ENCODE results near the gene TTC34. TPM values are rescaled to one million over a fixed set of nuclear protein-coding genes. Genes with fewer than 3 reads are reported as not detected.
A peak's percentile ranks its signal among the peaks of the same experiment; 100 is the strongest.

Gene TTC34
- total RNA-seq, 1 experiment from 2014 or later = 0.61 TPM

DNA sequence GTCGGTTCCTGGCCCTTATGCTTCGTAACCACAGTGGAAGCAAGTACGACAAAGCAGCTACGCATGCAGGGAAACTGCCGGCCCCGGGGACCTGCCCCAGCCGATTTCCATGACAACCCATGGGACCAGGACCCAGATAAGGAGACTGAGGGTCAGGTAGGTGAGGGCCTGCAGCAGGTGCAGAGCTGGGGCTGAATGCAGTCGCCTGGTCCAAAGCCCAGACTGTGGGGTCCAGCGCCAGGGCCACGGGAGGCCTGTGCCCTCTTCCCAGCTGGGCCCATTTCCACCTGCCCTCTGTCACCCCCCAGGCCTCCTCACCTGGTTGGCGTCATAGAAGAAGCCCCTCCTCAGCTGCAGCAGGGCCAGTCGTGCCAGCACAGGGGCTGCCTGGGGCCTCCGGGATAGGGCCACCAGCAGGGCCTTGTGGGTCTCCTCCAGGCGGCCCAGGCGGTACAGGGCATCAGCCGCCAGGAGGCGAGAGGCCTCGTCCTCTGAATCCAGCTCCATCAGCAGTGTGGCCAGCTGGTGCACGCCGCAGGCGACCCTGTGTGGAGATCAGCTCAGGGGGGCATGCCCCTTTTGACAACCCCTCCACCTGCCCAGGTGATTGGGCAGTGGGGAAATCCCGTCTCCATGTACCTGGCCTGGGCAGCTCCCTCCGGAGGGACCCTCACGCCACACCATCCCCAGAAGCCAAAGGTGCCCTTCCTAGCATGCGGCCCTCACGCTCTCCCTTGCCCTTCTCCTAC, 14.2 kb downstream of the TTC34 start:
- Mint-ChIP-seq H3K36me3 (peaks cover 25% of the 10 kb centered on the region), H3K4me3 (no peak overlapping the region), H3K27me3 (ENCODE audit: low read depth) (peaks cover 10% of the 10 kb centered on the region), H3K27ac (no peak overlapping the region), H3K4me1 (peaks cover 9% of the 10 kb centered on the region), H3K9me3 (peaks cover 39% of the 10 kb centered on the region)
- TF ChIP-seq, protein P1, sequence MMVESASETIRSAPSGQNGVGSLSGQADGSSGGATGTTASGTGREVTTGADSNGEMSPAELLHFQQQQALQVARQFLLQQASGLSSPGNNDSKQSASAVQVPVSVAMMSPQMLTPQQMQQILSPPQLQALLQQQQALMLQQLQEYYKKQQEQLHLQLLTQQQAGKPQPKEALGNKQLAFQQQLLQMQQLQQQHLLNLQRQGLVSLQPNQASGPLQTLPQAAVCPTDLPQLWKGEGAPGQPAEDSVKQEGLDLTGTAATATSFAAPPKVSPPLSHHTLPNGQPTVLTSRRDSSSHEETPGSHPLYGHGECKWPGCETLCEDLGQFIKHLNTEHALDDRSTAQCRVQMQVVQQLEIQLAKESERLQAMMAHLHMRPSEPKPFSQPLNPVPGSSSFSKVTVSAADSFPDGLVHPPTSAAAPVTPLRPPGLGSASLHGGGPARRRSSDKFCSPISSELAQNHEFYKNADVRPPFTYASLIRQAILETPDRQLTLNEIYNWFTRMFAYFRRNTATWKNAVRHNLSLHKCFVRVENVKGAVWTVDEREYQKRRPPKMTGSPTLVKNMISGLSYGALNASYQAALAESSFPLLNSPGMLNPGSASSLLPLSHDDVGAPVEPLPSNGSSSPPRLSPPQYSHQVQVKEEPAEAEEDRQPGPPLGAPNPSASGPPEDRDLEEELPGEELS (CRISPR knock-in tag; IDR thresholded peaks at IDR 0.05) = no peak
- POLR2A ChIA-PET = no interaction called here
- ATAC-seq (no peak), DNase-seq (ENCODE audit: low spot score) (no peak)
- CTCF ChIA-PET = interaction anchor here (0.6 to 2.8 kb wide), 8 partner anchors 13 to 637 kb away, joined by 3 to 8 read pairs (median 4); partner anchors contain the start of gene TNFRSF14

DNA sequence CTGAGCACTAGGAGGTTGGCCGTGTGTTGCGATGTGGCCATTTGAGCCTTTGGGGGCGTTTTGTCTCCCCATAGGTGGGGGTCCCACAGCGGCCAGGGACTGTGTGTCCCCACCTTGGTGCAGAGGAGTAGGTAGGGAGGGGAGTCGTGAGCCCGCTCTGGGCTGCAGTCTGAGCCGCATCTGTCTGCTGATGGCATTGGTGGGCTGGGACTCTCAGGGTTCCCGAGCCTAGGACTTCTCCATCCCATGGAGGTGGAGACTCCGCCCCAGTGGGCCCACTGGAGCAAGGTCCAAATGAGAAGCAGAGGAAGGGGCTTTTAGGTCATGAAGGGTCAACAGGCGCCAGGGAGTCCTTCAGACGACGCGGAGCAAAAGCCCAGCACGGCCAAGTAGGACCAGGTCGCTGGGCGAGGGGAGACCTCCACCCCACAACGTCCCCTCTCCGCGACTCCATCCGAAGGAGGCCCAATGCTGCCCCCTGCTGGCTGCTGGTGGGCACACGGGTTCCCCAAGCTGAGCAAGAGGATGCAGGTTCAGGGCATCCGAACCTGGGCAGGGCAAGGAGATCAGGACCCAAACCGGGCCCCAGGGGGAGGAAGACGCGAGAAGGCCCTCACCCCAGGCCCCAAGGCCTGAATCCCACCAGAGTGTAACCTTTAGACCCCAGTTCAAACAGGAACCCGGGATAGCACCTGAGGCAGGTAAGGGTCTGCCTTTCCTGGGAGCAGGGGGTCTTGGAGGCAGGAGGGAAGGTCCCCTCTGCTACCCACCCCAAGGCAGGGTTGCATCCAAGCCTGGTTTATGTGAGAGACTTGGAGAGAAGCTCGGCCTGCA, 14.9 kb downstream of the TTC34 start:
- Mint-ChIP-seq H3K4me1 (peaks cover 9% of the 10 kb centered on the region), H3K9me3 (peaks cover 39% of the 10 kb centered on the region), H3K4me3 (no peak overlapping the region), H3K27me3 (ENCODE audit: low read depth) (peaks cover 10% of the 10 kb centered on the region), H3K36me3 (peaks cover 28% of the 10 kb centered on the region), H3K27ac (no peak overlapping the region)
- ATAC-seq (peak; percentile 77), DNase-seq (ENCODE audit: low spot score) (peak; percentile 79)
- TF ChIP-seq, protein P2, sequence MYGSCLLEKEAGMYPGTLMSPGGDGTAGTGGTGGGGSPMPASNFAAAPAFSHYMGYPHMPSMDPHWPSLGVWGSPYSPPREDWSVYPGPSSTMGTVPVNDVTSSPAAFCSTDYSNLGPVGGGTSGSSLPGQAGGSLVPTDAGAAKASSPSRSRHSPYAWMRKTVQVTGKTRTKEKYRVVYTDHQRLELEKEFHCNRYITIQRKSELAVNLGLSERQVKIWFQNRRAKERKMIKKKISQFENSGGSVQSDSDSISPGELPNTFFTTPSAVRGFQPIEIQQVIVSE (CRISPR knock-in tag; IDR thresholded peaks at IDR 0.05; ENCODE audit: borderline replicate concordance) = no peak
- TF ChIP-seq, protein P3, sequence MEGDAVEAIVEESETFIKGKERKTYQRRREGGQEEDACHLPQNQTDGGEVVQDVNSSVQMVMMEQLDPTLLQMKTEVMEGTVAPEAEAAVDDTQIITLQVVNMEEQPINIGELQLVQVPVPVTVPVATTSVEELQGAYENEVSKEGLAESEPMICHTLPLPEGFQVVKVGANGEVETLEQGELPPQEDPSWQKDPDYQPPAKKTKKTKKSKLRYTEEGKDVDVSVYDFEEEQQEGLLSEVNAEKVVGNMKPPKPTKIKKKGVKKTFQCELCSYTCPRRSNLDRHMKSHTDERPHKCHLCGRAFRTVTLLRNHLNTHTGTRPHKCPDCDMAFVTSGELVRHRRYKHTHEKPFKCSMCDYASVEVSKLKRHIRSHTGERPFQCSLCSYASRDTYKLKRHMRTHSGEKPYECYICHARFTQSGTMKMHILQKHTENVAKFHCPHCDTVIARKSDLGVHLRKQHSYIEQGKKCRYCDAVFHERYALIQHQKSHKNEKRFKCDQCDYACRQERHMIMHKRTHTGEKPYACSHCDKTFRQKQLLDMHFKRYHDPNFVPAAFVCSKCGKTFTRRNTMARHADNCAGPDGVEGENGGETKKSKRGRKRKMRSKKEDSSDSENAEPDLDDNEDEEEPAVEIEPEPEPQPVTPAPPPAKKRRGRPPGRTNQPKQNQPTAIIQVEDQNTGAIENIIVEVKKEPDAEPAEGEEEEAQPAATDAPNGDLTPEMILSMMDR (IDR thresholded peaks at IDR 0.05) = peak; percentile 33
- TF ChIP-seq, protein P4, sequence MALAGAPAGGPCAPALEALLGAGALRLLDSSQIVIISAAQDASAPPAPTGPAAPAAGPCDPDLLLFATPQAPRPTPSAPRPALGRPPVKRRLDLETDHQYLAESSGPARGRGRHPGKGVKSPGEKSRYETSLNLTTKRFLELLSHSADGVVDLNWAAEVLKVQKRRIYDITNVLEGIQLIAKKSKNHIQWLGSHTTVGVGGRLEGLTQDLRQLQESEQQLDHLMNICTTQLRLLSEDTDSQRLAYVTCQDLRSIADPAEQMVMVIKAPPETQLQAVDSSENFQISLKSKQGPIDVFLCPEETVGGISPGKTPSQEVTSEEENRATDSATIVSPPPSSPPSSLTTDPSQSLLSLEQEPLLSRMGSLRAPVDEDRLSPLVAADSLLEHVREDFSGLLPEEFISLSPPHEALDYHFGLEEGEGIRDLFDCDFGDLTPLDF (CRISPR knock-in tag; IDR thresholded peaks at IDR 0.05) = no peak
- ChIA-PET POLR2A (no interaction called here), CTCF (interaction anchor here (0.6 to 2.8 kb wide), 8 partner anchors 14 to 638 kb away, joined by 3 to 8 read pairs (median 4); partner anchors contain the start of gene TNFRSF14)

DNA sequence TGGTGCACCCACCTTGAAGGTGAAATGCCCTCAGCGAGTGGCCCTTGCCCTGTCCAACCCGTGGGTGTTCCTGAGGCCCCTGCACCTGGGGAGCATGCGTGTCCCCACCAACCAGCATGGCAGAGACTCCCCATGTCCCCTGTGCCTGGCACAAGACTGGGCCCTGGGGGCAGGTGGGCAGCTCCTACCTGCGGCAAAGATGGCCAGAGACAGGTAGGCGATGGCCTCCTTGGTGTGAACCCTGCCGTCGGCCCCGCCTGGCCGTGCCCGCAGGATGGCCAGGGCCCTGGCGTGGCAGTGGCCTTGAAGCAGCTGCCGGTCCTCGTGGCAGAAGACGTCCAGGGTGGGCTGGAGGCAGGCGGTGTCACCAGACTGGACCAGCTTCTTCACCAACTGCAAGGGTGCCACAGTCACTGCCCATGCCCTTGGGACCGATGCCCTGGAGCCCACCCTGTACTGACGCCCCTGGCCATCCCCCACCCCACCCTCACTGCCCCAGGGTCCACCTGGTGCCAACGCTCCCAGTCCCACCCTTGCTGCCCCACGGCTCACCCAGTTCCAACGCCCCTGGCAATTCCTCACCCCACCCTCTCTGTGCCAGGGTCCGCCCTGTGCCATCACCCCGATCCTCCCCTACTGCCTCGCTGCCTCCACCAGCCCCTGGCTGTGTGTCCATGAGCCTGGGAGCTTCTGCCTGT, 15.7 kb downstream of the TTC34 start:
- peaks cover 43% of the 10 kb centered on the region for H3K9me3 Mint-ChIP-seq
- no peak overlapping the region for H3K4me3 Mint-ChIP-seq
- ChIA-PET CTCF (interaction anchor here (1.1 to 1.9 kb wide), 2 partner anchors 78 to 230 kb away, joined by 3 to 5 read pairs; partner anchors contain the start of gene TNFRSF14), POLR2A (no interaction called here)
- peaks cover 29% of the 10 kb centered on the region for H3K36me3 Mint-ChIP-seq
- H3K27ac Mint-ChIP-seq = no peak overlapping the region
- peaks cover 10% of the 10 kb centered on the region for H3K27me3 Mint-ChIP-seq (ENCODE audit: low read depth)
- peaks cover 9% of the 10 kb centered on the region for H3K4me1 Mint-ChIP-seq
- ATAC-seq = no peak
- DNase-seq (ENCODE audit: low spot score) = no peak
- no peak for TF ChIP-seq ZNF396 (CRISPR knock-in tag; IDR thresholded peaks at IDR 0.05; ENCODE audit: borderline replicate concordance)
- TF ChIP-seq, protein P5, sequence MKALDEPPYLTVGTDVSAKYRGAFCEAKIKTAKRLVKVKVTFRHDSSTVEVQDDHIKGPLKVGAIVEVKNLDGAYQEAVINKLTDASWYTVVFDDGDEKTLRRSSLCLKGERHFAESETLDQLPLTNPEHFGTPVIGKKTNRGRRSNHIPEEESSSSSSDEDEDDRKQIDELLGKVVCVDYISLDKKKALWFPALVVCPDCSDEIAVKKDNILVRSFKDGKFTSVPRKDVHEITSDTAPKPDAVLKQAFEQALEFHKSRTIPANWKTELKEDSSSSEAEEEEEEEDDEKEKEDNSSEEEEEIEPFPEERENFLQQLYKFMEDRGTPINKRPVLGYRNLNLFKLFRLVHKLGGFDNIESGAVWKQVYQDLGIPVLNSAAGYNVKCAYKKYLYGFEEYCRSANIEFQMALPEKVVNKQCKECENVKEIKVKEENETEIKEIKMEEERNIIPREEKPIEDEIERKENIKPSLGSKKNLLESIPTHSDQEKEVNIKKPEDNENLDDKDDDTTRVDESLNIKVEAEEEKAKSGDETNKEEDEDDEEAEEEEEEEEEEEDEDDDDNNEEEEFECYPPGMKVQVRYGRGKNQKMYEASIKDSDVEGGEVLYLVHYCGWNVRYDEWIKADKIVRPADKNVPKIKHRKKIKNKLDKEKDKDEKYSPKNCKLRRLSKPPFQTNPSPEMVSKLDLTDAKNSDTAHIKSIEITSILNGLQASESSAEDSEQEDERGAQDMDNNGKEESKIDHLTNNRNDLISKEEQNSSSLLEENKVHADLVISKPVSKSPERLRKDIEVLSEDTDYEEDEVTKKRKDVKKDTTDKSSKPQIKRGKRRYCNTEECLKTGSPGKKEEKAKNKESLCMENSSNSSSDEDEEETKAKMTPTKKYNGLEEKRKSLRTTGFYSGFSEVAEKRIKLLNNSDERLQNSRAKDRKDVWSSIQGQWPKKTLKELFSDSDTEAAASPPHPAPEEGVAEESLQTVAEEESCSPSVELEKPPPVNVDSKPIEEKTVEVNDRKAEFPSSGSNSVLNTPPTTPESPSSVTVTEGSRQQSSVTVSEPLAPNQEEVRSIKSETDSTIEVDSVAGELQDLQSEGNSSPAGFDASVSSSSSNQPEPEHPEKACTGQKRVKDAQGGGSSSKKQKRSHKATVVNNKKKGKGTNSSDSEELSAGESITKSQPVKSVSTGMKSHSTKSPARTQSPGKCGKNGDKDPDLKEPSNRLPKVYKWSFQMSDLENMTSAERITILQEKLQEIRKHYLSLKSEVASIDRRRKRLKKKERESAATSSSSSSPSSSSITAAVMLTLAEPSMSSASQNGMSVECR (CRISPR knock-in tag; IDR thresholded peaks at IDR 0.05; ENCODE audit: borderline replicate concordance) = no peak
- TF ChIP-seq, protein P6, sequence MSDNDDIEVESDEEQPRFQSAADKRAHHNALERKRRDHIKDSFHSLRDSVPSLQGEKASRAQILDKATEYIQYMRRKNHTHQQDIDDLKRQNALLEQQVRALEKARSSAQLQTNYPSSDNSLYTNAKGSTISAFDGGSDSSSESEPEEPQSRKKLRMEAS (CRISPR knock-in tag; IDR thresholded peaks at IDR 0.05) = no peak
- TF ChIP-seq OVOL2 (CRISPR knock-in tag; IDR thresholded peaks at IDR 0.05; ENCODE audit: borderline replicate concordance) = no peak
- TF ChIP-seq ZNF317 (CRISPR knock-in tag; IDR thresholded peaks at IDR 0.05; ENCODE audit: borderline replicate concordance, low read depth) = no peak
- TF ChIP-seq, protein P7, sequence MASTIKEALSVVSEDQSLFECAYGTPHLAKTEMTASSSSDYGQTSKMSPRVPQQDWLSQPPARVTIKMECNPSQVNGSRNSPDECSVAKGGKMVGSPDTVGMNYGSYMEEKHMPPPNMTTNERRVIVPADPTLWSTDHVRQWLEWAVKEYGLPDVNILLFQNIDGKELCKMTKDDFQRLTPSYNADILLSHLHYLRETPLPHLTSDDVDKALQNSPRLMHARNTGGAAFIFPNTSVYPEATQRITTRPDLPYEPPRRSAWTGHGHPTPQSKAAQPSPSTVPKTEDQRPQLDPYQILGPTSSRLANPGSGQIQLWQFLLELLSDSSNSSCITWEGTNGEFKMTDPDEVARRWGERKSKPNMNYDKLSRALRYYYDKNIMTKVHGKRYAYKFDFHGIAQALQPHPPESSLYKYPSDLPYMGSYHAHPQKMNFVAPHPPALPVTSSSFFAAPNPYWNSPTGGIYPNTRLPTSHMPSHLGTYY (CRISPR knock-in tag; IDR thresholded peaks at IDR 0.05) = no peak
- TF ChIP-seq, protein P8, sequence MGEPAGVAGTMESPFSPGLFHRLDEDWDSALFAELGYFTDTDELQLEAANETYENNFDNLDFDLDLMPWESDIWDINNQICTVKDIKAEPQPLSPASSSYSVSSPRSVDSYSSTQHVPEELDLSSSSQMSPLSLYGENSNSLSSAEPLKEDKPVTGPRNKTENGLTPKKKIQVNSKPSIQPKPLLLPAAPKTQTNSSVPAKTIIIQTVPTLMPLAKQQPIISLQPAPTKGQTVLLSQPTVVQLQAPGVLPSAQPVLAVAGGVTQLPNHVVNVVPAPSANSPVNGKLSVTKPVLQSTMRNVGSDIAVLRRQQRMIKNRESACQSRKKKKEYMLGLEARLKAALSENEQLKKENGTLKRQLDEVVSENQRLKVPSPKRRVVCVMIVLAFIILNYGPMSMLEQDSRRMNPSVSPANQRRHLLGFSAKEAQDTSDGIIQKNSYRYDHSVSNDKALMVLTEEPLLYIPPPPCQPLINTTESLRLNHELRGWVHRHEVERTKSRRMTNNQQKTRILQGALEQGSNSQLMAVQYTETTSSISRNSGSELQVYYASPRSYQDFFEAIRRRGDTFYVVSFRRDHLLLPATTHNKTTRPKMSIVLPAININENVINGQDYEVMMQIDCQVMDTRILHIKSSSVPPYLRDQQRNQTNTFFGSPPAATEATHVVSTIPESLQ (CRISPR knock-in tag; IDR thresholded peaks at IDR 0.05) = no peak
